Measurements from ENCODE around the gene OGG1. TPM values are rescaled to one million over a fixed set of nuclear protein-coding genes. Genes with fewer than 3 reads are reported as not detected.

OGG1 gene
- total RNA-seq, 3 donors from 2014 or later, result 23.3 to 33.0 (median 28.6) TPM

- intact Hi-C loops (cut with DNase I, micrococcal nuclease), result no loop called here
- no peak for DNase-seq
- peaks cover 18% of the 10 kb centered on the region for H3K4me1 ChIP-seq (ENCODE audit: low read depth)
- H3K4me3 ChIP-seq, result no peak overlapping the region
- no peak for ATAC-seq
- H3K9me3 ChIP-seq, result no peaks in the 10 kb centered on the region
- no peak for TF ChIP-seq CTCF (IDR thresholded peaks at IDR 0.05)
- no peaks in the 10 kb centered on the region for H3K36me3 ChIP-seq (ENCODE audit: low read depth)
These were observed 20.3 kb upstream of the OGG1 start for GRCh38 chr3:9729419-9729818.

- no peaks in the 10 kb centered on the region for H3K36me3 ChIP-seq (ENCODE audit: low read depth)
- intact Hi-C loops (cut with DNase I, micrococcal nuclease), result no loop called here
- ATAC-seq (peak; percentile 67), DNase-seq (no peak)
- TF ChIP-seq CTCF (IDR thresholded peaks at IDR 0.05), result no peak
- no peaks in the 10 kb centered on the region for H3K9me3 ChIP-seq
- H3K4me3 ChIP-seq, result peak overlapping the region; percentile 22
- H3K4me1 ChIP-seq (ENCODE audit: low read depth), result peaks cover 18% of the 10 kb centered on the region
These were observed 19.0 kb upstream of the OGG1 start for GRCh38 chr3:9730657-9731205.

- intact Hi-C loops (cut with DNase I, micrococcal nuclease), result no loop called here
These were observed 18.3 kb upstream of the OGG1 start, which contains the start of gene BRPF1 for GRCh38 chr3:9731206-9732079. Gene BRPF1, plus strand, starts transcription at chr3:9731735. Its CDS starts 2,406 bp downstream, at chr3:9734141.

DNA sequence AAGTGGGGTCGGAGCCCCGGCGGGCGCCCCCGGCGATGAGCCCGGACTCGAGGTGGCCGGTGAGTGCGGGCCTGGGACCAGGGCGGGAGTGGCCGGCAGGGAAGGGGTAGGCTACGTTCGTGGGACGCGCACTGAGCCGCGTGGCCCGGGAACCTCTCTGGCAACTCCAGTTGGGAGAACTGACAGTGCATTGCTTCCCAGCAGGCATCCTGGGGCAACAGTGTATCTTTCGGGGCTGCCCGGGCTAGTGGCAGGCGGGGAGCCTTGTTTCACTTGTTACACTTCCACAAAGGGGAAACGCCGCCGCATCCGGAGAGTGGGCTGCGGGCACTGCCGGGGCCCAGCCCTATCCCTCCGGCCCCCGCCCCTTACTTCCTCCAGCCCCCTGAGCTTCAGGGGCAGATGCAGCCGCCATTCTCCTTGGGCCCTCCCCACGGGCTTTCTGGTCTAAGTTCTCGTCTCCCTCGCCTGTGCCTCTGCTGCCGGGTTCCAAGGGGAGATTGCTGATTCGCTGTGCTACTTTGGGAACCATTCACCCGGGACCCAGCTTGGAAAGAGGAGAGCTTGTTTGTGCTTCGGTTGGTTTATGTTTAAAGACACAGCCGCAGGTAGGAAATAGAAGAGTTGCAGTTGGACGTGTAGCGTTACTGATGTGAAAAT lies 17.5 kb upstream of the OGG1 start:
- peak; percentile 5 for ATAC-seq
- Histone ChIP-seq H3K4me3 (peak overlapping the region; percentile 100), H3K36me3 (ENCODE audit: low read depth) (no peaks in the 10 kb centered on the region), H3K4me1 (ENCODE audit: low read depth) (peaks cover 18% of the 10 kb centered on the region), H3K9me3 (no peaks in the 10 kb centered on the region)
- peak in 2 of 3 donors; percentile 30 to 75 for DNase-seq
- intact Hi-C loops (cut with DNase I, micrococcal nuclease), result no loop called here
- no peak for TF ChIP-seq CTCF (IDR thresholded peaks at IDR 0.05)

More at GRCh38 chr3:9731206-9732079, 18.3 kb upstream of the OGG1 start, which contains the start of gene BRPF1:
- DNase-seq (peak; percentile 100), ATAC-seq (peak; percentile 97)
- Histone ChIP-seq H3K9me3 (no peaks in the 10 kb centered on the region), H3K36me3 (ENCODE audit: low read depth) (no peaks in the 10 kb centered on the region), H3K4me1 (ENCODE audit: low read depth) (peaks cover 18% of the 10 kb centered on the region), H3K4me3 (peak within 1 kb of the TSS; percentile 100)
- no peak for TF ChIP-seq CTCF (IDR thresholded peaks at IDR 0.05)

GRCh38 chr3:9732740-9733115 lies 17.0 kb upstream of the OGG1 start:
- DNase-seq, result no peak
- Histone ChIP-seq H3K4me1 (ENCODE audit: low read depth) (peaks cover 18% of the 10 kb centered on the region), H3K9me3 (no peaks in the 10 kb centered on the region), H3K36me3 (ENCODE audit: low read depth) (no peaks in the 10 kb centered on the region), H3K4me3 (no peak overlapping the region)
- TF ChIP-seq CTCF (IDR thresholded peaks at IDR 0.05), result no peak
- intact Hi-C loops (cut with DNase I, micrococcal nuclease), result no loop called here
- ATAC-seq, result no peak

Measured in mucosa of descending colon (tissue), 3 donors.